Measurements from ENCODE around the gene SSC4D. TPM values are rescaled to one million over a fixed set of nuclear protein-coding genes. Genes with fewer than 3 reads are reported as not detected.

Gene SSC4D
- total RNA-seq, 1 experiment from 2014 or later, result 0.58 TPM

GRCh38 chr7:76412249-76412648, 2.8 kb upstream of the SSC4D start:
- no peaks in the 10 kb centered on the region for H3K4me1 Mint-ChIP-seq (ENCODE audit: insufficient read depth, unreplicated experiment)
- no peaks in the 10 kb centered on the region for H3K27me3 Mint-ChIP-seq (ENCODE audit: insufficient read depth, unreplicated experiment)
- intact Hi-C loops (cut with micrococcal nuclease), result no loop called here
- H3K36me3 Mint-ChIP-seq (ENCODE audit: insufficient read depth, unreplicated experiment), result no peaks in the 10 kb centered on the region
- ChIA-PET POLR2A (interaction anchor here (0.6 to 1.0 kb wide), 4 partner anchors 11 to 116 kb away, joined by 3 to 4 read pairs (median 3); no protein-coding TSS in a partner anchor), CTCF (interaction anchor here (0.7 kb wide), 2 partner anchors 94 to 789 kb away, joined by 3 to 6 read pairs; no protein-coding TSS in a partner anchor)
- TF ChIP-seq, protein P1, sequence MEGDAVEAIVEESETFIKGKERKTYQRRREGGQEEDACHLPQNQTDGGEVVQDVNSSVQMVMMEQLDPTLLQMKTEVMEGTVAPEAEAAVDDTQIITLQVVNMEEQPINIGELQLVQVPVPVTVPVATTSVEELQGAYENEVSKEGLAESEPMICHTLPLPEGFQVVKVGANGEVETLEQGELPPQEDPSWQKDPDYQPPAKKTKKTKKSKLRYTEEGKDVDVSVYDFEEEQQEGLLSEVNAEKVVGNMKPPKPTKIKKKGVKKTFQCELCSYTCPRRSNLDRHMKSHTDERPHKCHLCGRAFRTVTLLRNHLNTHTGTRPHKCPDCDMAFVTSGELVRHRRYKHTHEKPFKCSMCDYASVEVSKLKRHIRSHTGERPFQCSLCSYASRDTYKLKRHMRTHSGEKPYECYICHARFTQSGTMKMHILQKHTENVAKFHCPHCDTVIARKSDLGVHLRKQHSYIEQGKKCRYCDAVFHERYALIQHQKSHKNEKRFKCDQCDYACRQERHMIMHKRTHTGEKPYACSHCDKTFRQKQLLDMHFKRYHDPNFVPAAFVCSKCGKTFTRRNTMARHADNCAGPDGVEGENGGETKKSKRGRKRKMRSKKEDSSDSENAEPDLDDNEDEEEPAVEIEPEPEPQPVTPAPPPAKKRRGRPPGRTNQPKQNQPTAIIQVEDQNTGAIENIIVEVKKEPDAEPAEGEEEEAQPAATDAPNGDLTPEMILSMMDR (IDR thresholded peaks at IDR 0.05; ENCODE audit: unreplicated experiment), result no peak
- H3K9me3 Mint-ChIP-seq (ENCODE audit: unreplicated experiment), result no peaks in the 10 kb centered on the region
- no peak overlapping the region for H3K27ac Mint-ChIP-seq (ENCODE audit: low read depth, unreplicated experiment)
- H3K4me3 Mint-ChIP-seq (ENCODE audit: unreplicated experiment), result no peak overlapping the region
- no peak for DNase-seq (ENCODE audit: unreplicated experiment)
- BruUV-seq (replicated peaks), result no TSS peak

DNA sequence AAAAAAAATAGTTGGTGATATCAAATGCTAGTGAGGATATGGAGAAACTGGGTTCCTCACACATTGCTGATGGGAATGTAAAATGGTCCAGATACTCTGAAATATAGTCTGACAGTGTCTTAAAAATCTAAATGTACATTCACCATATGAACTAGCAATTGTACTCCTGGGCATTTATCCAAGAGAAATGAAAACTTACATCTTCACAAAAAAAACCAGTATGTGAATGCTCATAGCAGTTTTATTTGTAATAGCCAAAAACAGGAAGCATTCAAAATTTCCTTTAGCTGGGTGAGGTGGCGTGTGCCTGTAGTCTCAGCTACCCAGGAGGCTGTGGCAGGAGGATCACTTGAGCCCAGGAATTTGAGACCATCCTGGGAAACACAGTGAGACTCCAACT, 2.1 kb upstream of the SSC4D start:
- DNase-seq (ENCODE audit: unreplicated experiment), result no peak
- ChIA-PET POLR2A (interaction anchor here (0.7 to 1.0 kb wide), 3 partner anchors 10 to 93 kb away, joined by 3 to 4 read pairs (median 3); no protein-coding TSS in a partner anchor), CTCF (interaction anchor here (0.6 kb wide), 1 partner anchor 10 kb away, joined by 3 read pairs; no protein-coding TSS in a partner anchor)
- no peaks in the 10 kb centered on the region for H3K4me1 Mint-ChIP-seq (ENCODE audit: insufficient read depth, unreplicated experiment)
- H3K4me3 Mint-ChIP-seq (ENCODE audit: unreplicated experiment), result no peak overlapping the region
- no peaks in the 10 kb centered on the region for H3K9me3 Mint-ChIP-seq (ENCODE audit: unreplicated experiment)
- intact Hi-C loops (cut with micrococcal nuclease), result no loop called here
- TF ChIP-seq, protein P1 (IDR thresholded peaks at IDR 0.05; ENCODE audit: unreplicated experiment), result no peak
- H3K36me3 Mint-ChIP-seq (ENCODE audit: insufficient read depth, unreplicated experiment), result no peaks in the 10 kb centered on the region
- BruUV-seq (replicated peaks), result no TSS peak
- no peaks in the 10 kb centered on the region for H3K27me3 Mint-ChIP-seq (ENCODE audit: insufficient read depth, unreplicated experiment)
- no peak overlapping the region for H3K27ac Mint-ChIP-seq (ENCODE audit: low read depth, unreplicated experiment)

GRCh38 chr7:76408121-76408560, 1.4 kb downstream of the SSC4D start:
- CTCF ChIA-PET, result no interaction called here
- DNase-seq (ENCODE audit: unreplicated experiment), result no peak
- POLR2A ChIA-PET, result interaction anchor here (0.6 kb wide), 1 partner anchor 50 kb away, joined by 4 read pairs; no protein-coding TSS in a partner anchor
- no peaks in the 10 kb centered on the region for H3K4me1 Mint-ChIP-seq (ENCODE audit: insufficient read depth, unreplicated experiment)
- H3K9me3 Mint-ChIP-seq (ENCODE audit: unreplicated experiment), result no peaks in the 10 kb centered on the region
- H3K4me3 Mint-ChIP-seq (ENCODE audit: unreplicated experiment), result no peak overlapping the region
- intact Hi-C loops (cut with micrococcal nuclease), result no loop called here
- H3K36me3 Mint-ChIP-seq (ENCODE audit: insufficient read depth, unreplicated experiment), result no peaks in the 10 kb centered on the region
- TF ChIP-seq, protein P1 (IDR thresholded peaks at IDR 0.05; ENCODE audit: unreplicated experiment), result no peak
- BruUV-seq (replicated peaks), result no TSS peak
- H3K27ac Mint-ChIP-seq (ENCODE audit: low read depth, unreplicated experiment), result no peak overlapping the region
- no peaks in the 10 kb centered on the region for H3K27me3 Mint-ChIP-seq (ENCODE audit: insufficient read depth, unreplicated experiment)

GRCh38 chr7:76407718-76408117, 1.8 kb downstream of the SSC4D start:
- Mint-ChIP-seq H3K4me3 (ENCODE audit: unreplicated experiment) (no peak overlapping the region), H3K4me1 (ENCODE audit: insufficient read depth, unreplicated experiment) (no peaks in the 10 kb centered on the region), H3K27me3 (ENCODE audit: insufficient read depth, unreplicated experiment) (no peaks in the 10 kb centered on the region), H3K27ac (ENCODE audit: low read depth, unreplicated experiment) (no peak overlapping the region), H3K9me3 (ENCODE audit: unreplicated experiment) (no peaks in the 10 kb centered on the region), H3K36me3 (ENCODE audit: insufficient read depth, unreplicated experiment) (no peaks in the 10 kb centered on the region)
- no TSS peak for BruUV-seq (replicated peaks)
- intact Hi-C loops (cut with micrococcal nuclease), result no loop called here
- TF ChIP-seq, protein P1 (IDR thresholded peaks at IDR 0.05; ENCODE audit: unreplicated experiment), result no peak
- DNase-seq (ENCODE audit: unreplicated experiment), result no peak
- CTCF ChIA-PET, result interaction anchor here (0.6 kb wide), 1 partner anchor 71 kb away, joined by 6 read pairs; no protein-coding TSS in a partner anchor
- POLR2A ChIA-PET, result no interaction called here

All from MCF 10A (cell line).